T-cell (primary cell): Measurements from ENCODE around the gene BUB3. TPM values are rescaled to one million over a fixed set of nuclear protein-coding genes. Genes with fewer than 3 reads are reported as not detected.

Experiments used
- ATAC-seq, 4 experiments: fragments of 200-7000 bp in 3 of 4; fragments of 150-1000 bp in 1 of 4; cut with Tn5 transposase; replicated peaks in 1 of 4; 1 replicate in 3 of 4; 2 replicates in 1 of 4; pipeline ENCODE4 v1.10.0; 2021; ENCODE audit warnings: moderate library complexity in 3 of 4, mild to moderate bottlenecking in 2 of 4, moderate number of reproducible peaks in 1 of 4
- CTCF ChIA-PET, 2 donors: fragments of 300-600 bp; sonication (Branson Sonifier 250); formaldehyde crosslinking; loops; one replicate each; lab custom pipeline; 2022; ENCODE audit warnings: antibody characterized with exemption in 2 of 2; lab: Charles Lee
- POLR2A ChIA-PET, 2 donors: fragments of 300-600 bp; sonication (Branson Sonifier 250); formaldehyde crosslinking; loops; one replicate each; lab custom pipeline; 2022; ENCODE audit warnings: antibody characterized with exemption in 2 of 2; lab: Charles Lee
- DNase-seq, 35 experiments: peaks; one replicate each; pipeline versions ENCODE4 v3.0.0 to v3.0.0-alpha.2; 2013 to 2023
- H3K27ac ChIP-seq: one replicate; pipeline ENCODE4 v1.5.1; 2013; ENCODE audit warnings: low read length
- H3K27me3 ChIP-seq, 2 experiments: replicated peaks in 1 of 2; 1 replicate in 1 of 2; 2 replicates in 1 of 2; pipeline versions ENCODE4 v1.6.1 to v1.7.0; 2013; ENCODE audit warnings: low read length in 1 of 2, mixed read lengths in 1 of 2; ENCODE audit not compliant: control insufficient read depth in 2 of 2, insufficient read depth in 2 of 2; ENCODE audit errors: extremely low read depth in 1 of 2
- H3K36me3 ChIP-seq, 2 donors: 1 replicate in 1 of 2; 2 replicates in 1 of 2; pipeline versions ENCODE4 v1.6.1 to v1.7.0; 2013; ENCODE audit warnings: low read length in 1 of 2; ENCODE audit not compliant: control insufficient read depth in 2 of 2, insufficient read depth in 1 of 2; ENCODE audit errors: extremely low read depth in 1 of 2
- H3K4me1 ChIP-seq, 2 experiments: 1 replicate in 1 of 2; 2 replicates in 1 of 2; pipeline versions ENCODE4 v1.6.1 to v1.7.0; 2013; ENCODE audit warnings: low read length in 2 of 2, mixed read lengths in 1 of 2; ENCODE audit not compliant: insufficient read depth in 2 of 2, control insufficient read depth in 1 of 2; ENCODE audit errors: extremely low read depth in 1 of 2
- H3K4me3 ChIP-seq, 2 donors: 1 replicate in 1 of 2; 2 replicates in 1 of 2; pipeline versions ENCODE4 v1.5.1 to v1.7.0; 2013; ENCODE audit warnings: mild to moderate bottlenecking in 2 of 2, low read length in 1 of 2, moderate library complexity in 1 of 2; ENCODE audit not compliant: control insufficient read depth in 1 of 2; ENCODE audit errors: extremely low read depth in 1 of 2
- H3K9me3 ChIP-seq: 2 replicates; pipeline ENCODE4 v1.7.0; 2013
- H3K27ac Mint-ChIP-seq, 2 donors: one replicate each; pipeline ENCODE4 v1.8.0; 2020 to 2021; ENCODE audit warnings: mild to moderate bottlenecking in 2 of 2, mixed read lengths in 2 of 2
- H3K27me3 Mint-ChIP-seq, 2 donors: one replicate each; pipeline ENCODE4 v1.8.0; 2021 to 2022; ENCODE audit warnings: mixed read lengths in 2 of 2
- H3K36me3 Mint-ChIP-seq: one replicate; pipeline ENCODE4 v1.8.0; 2021; ENCODE audit warnings: mixed read lengths
- H3K4me1 Mint-ChIP-seq, 3 donors: one replicate each; pipeline ENCODE4 v1.8.0; 2020 to 2022; ENCODE audit warnings: mixed read lengths in 3 of 3, mild to moderate bottlenecking in 1 of 3
- H3K4me3 Mint-ChIP-seq, 3 donors: one replicate each; pipeline ENCODE4 v1.8.0; 2020 to 2022; ENCODE audit warnings: mild to moderate bottlenecking in 3 of 3, mixed read lengths in 3 of 3, moderate library complexity in 3 of 3
- H3K9me3 Mint-ChIP-seq, 3 donors: one replicate each; pipeline ENCODE4 v1.8.0; 2020 to 2022; ENCODE audit warnings: mixed read lengths in 3 of 3
- WGBS: methylation state at CpG from one replicate; pipeline ENCODE4 v1.1.5; 2013; ENCODE audit warnings: missing lambda C conversion rate; ENCODE audit not compliant: insufficient coverage; 5-methylcytosine and 5-hydroxymethylcytosine counted together
- total RNA-seq, 35 experiments: library from RNA in 6 of 35; stranded (reverse) in 6 of 35; fragments of 120-200 nt in 1 of 35; gene quantifications; one replicate each; pipeline versions ENCODE4 v1.2.1 to v1.2.4 and lab custom pipeline; 2013 to 2026

BUB3 gene
- total RNA-seq, 5 donors from 2014 or later (not counting 1 experiment from before 2014, with no cell fraction given): 116 to 139 (median 127) TPM

DNA sequence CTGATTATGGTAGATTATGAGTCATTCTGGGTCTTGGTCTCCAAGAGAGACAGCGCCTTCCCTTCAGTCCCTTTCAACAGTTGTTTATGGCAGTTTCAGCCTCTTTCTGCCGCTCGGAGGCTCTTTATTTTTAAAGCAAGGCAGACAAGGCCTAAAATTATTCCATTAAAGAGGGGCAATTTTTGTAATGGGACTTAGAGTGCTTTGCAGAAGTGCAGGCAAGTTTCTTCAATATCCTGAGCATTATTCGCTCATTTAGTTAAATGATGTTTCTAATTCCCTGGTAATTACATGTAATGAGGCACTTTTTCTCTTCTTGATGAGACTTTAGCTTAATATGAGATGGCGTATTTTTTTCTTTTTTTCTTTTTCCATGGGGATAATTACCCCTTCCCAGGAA lies 33.6 kb downstream of the BUB3 start:
- H3K27me3 Mint-ChIP-seq: no peaks in the 10 kb centered on the region
- H3K9me3 Mint-ChIP-seq: peaks cover 8 to 26% (median 11%) of the 10 kb centered on the region in 3 donors
- H3K4me1 Mint-ChIP-seq: peaks cover 0 to 6% (median 0%) of the 10 kb centered on the region in 3 donors
- DNase-seq (no peak), ATAC-seq (no peak)
- ChIA-PET POLR2A (interaction anchor here in 1 of 2 donors (0.5 kb wide), 1 partner anchor 13 kb away, joined by 3 read pairs; no protein-coding TSS in a partner anchor), CTCF (no interaction called here)
- no peak overlapping the region for H3K27ac Mint-ChIP-seq
- Histone ChIP-seq H3K27me3 (no peaks in the 10 kb centered on the region), H3K9me3 (peaks cover 3% of the 10 kb centered on the region), H3K36me3 (peaks cover 13 to 28% of the 10 kb centered on the region in 2 donors), H3K27ac (no peak overlapping the region), H3K4me3 (no peak overlapping the region), H3K4me1 (no peaks in the 10 kb centered on the region)
- peaks cover 88% of the 10 kb centered on the region for H3K36me3 Mint-ChIP-seq
- no peak overlapping the region for H3K4me3 Mint-ChIP-seq
- no CpG with 5 or more reads among the region's 5 CpGs for WGBS

GRCh38 chr10:123191886-123192285 lies 37.7 kb downstream of the BUB3 start:
- no peak for DNase-seq
- H3K4me1 Mint-ChIP-seq: peaks cover 0 to 6% (median 0%) of the 10 kb centered on the region in 3 donors
- no peak for ATAC-seq
- Histone ChIP-seq H3K4me3 (no peak overlapping the region), H3K4me1 (no peaks in the 10 kb centered on the region), H3K27me3 (no peaks in the 10 kb centered on the region), H3K36me3 (peaks cover 11 to 14% of the 10 kb centered on the region in 2 donors), H3K27ac (no peak overlapping the region), H3K9me3 (no peaks in the 10 kb centered on the region)
- 98% methylated on average over 5 of the region's 8 CpGs for WGBS
- H3K9me3 Mint-ChIP-seq: no peaks in the 10 kb centered on the region
- H3K27ac Mint-ChIP-seq: no peak overlapping the region
- no peaks in the 10 kb centered on the region for H3K27me3 Mint-ChIP-seq
- POLR2A ChIA-PET: no interaction called here
- CTCF ChIA-PET: no interaction called here
- peaks cover 72% of the 10 kb centered on the region for H3K36me3 Mint-ChIP-seq
- H3K4me3 Mint-ChIP-seq: no peak overlapping the region

DNA sequence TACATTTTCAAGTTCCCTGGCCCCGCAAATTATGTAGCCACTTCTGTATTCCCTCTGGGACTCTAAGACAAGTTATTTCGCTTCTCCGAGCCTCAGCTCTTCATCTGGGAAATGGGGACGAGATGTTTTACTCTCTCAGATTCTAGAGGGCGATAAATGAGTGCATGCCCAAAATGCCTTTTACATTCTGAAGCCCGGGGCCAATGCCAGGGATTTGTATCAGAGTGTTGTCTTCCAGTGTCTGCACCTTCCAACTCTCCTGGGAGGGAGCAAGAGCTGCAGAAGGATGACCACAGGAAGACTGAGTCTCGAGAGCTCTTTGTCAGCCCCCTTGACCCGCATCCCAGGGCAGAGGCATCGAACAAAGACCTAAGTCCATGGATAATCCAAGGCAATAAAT lies 39.9 kb downstream of the BUB3 start:
- no peaks in the 10 kb centered on the region for H3K4me1 ChIP-seq
- H3K27ac ChIP-seq: no peak overlapping the region
- no peaks in the 10 kb centered on the region for H3K27me3 ChIP-seq
- Mint-ChIP-seq H3K36me3 (peaks cover 59% of the 10 kb centered on the region), H3K27me3 (no peaks in the 10 kb centered on the region), H3K9me3 (no peaks in the 10 kb centered on the region), H3K4me1 (peaks cover 0 to 9% (median 4%) of the 10 kb centered on the region in 3 donors), H3K4me3 (no peak overlapping the region), H3K27ac (no peak overlapping the region)
- ChIA-PET POLR2A (no interaction called here), CTCF (interaction anchor here in 1 of 2 donors (0.7 kb wide), 1 partner anchor 16 kb away, joined by 6 read pairs; no protein-coding TSS in a partner anchor)
- DNase-seq (no peak), ATAC-seq (no peak)
- 98% methylated on average over 6 of the region's 9 CpGs for WGBS
- no peaks in the 10 kb centered on the region for H3K9me3 ChIP-seq
- no peak overlapping the region for H3K4me3 ChIP-seq
- H3K36me3 ChIP-seq: peaks cover 11 to 14% of the 10 kb centered on the region in 2 donors

GRCh38 chr10:123200531-123200930 lies 46.3 kb downstream of the BUB3 start:
- POLR2A ChIA-PET: no interaction called here
- Histone ChIP-seq H3K27ac (no peak overlapping the region), H3K4me3 (no peak overlapping the region), H3K27me3 (no peaks in the 10 kb centered on the region), H3K9me3 (no peaks in the 10 kb centered on the region), H3K4me1 (no peaks in the 10 kb centered on the region), H3K36me3 (no peaks in the 10 kb centered on the region)
- DNase-seq (no peak), ATAC-seq (no peak)
- no peak overlapping the region for H3K27ac Mint-ChIP-seq
- peaks cover 46% of the 10 kb centered on the region for H3K36me3 Mint-ChIP-seq
- H3K4me1 Mint-ChIP-seq: peaks cover 14 to 21% (median 16%) of the 10 kb centered on the region in 3 donors
- CTCF ChIA-PET: no interaction called here
- H3K4me3 Mint-ChIP-seq: no peak overlapping the region
- no peaks in the 10 kb centered on the region for H3K27me3 Mint-ChIP-seq
- 81% methylated on average over 6 of the region's 6 CpGs for WGBS
- no peaks in the 10 kb centered on the region for H3K9me3 Mint-ChIP-seq

DNA sequence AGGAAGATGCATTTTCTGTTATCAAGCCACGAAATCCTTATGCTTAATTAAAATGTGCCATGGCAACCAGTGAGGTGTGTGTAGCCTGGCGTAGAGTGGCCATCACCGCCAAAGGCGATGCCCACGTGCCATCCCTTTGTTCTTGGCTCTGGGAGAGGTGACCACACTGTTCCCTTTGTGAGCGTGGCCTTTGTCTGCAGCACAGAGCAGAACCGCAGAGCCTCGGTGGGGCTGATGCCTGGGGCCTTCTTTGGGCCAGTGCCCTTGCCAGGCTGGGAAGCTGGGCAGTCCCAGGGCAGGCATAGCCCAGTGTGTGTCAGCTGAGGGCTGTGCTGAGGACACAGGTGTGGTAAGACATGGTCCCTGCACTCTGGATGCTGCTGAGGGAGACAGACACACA lies 48.3 kb downstream of the BUB3 start:
- H3K4me3 ChIP-seq: no peak overlapping the region
- Mint-ChIP-seq H3K27ac (no peak overlapping the region), H3K27me3 (no peaks in the 10 kb centered on the region), H3K4me1 (peaks cover 25 to 27% (median 27%) of the 10 kb centered on the region in 3 donors), H3K36me3 (peaks cover 41% of the 10 kb centered on the region), H3K4me3 (no peak overlapping the region), H3K9me3 (peaks cover 4 to 10% (median 4%) of the 10 kb centered on the region in 3 donors)
- no peaks in the 10 kb centered on the region for H3K36me3 ChIP-seq
- 93% methylated on average over 7 of the region's 8 CpGs for WGBS
- ChIA-PET CTCF (no interaction called here), POLR2A (no interaction called here)
- ATAC-seq (no peak), DNase-seq (no peak)
- H3K27me3 ChIP-seq: no peaks in the 10 kb centered on the region
- H3K27ac ChIP-seq: no peak overlapping the region
- H3K4me1 ChIP-seq: peaks cover 0 to 6% of the 10 kb centered on the region in 2 experiments
- no peaks in the 10 kb centered on the region for H3K9me3 ChIP-seq

DNA sequence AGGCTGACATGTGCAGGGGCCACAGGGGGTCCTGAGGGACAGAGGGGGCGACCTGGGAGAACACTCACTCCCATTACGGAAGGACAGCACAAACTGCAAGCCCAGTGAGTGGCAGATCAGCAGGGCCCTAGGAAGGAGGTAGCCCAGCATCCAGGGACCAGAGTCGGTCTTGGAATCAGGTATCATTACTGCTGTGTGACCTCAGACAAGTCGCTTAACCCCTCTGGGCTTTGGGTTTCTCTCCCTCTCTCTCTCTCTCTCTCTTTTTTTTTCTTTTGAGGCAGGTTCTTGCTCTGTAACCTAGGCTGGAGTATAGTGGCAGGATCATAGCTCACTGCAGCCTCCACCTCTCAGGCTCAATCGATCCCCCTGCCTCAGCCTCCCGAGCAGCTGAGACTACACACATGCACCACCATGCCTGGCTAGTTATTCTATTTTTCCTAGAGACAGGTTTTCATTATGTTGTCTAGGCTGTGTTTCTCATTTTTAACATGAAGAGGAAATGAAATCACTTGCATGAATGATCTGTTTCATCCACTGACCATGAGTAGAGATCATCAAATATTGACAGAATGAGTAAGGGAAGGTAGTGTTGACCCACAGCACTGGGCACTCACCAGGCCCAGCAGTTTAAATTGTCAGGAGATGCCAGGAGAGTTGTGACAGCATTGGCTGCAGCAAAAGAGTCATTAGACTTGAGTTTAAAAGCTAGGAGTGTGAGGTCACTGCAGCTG lies 49.4 kb downstream of the BUB3 start:
- Mint-ChIP-seq H3K36me3 (peaks cover 47% of the 10 kb centered on the region), H3K4me1 (peaks cover 20 to 25% (median 25%) of the 10 kb centered on the region in 3 donors), H3K27me3 (no peaks in the 10 kb centered on the region), H3K4me3 (no peak overlapping the region), H3K9me3 (peaks cover 4 to 19% (median 13%) of the 10 kb centered on the region in 3 donors), H3K27ac (no peak overlapping the region)
- Histone ChIP-seq H3K27me3 (no peaks in the 10 kb centered on the region), H3K36me3 (no peaks in the 10 kb centered on the region), H3K4me3 (no peak overlapping the region), H3K4me1 (peaks cover 0 to 6% of the 10 kb centered on the region in 2 experiments), H3K27ac (no peak overlapping the region), H3K9me3 (peaks cover 2% of the 10 kb centered on the region)
- ChIA-PET POLR2A (no interaction called here), CTCF (no interaction called here)
- DNase-seq (no peak), ATAC-seq (no peak)
- WGBS: 89% methylated on average over 2 of the region's 6 CpGs
